Measurements from ENCODE around the gene CITED4. TPM values are rescaled to one million over a fixed set of nuclear protein-coding genes. Genes with fewer than 3 reads are reported as not detected.
A peak's percentile ranks its signal among the peaks of the same experiment; 100 is the strongest.

Gene CITED4
- total RNA-seq, 1 donor from 2014 or later, result 5.6 TPM

DNA sequence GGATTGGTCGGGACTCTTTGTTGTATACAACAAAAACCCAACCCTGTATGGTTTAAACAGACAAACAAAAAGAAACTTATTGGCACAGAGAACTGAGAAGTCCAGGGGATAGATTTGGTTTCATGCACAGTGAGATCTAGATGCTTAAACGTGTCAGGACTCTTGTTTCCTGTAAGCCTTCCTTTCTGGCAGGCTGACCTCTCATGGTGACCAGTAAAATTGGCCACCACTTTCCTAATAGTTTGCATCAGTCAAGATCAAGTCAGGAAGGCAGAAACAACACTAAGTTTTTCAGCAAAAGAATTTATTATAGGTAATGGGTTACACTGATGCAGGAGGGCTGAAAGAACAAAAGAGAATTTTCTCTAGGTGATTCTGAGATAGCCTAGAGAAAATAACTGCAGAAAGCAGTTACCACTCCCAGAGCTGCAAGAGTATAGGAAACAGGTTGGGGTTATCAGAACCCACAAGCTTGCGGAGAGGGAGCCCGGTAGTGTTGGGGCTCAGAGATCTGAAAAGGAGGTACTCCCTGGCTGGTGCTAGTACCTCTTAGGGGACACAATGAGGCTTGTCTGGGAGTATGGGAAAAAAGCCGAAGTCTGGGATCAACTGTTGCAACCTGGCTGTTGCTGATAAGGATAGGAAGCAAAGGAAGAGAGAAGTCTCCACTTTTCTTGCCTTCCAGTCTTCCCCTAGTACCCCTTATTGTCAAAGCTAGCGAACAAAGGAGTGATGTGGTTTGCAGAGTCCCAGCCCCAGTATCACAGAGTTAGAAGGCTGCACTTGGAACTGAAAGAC is 21.4 kb downstream of the CITED4 start:
- no peak for ATAC-seq
- DNase-seq (ENCODE audit: low spot score), result no peak
- intact Hi-C loops (cut with DNase I), result no loop called here

- no peak for DNase-seq (ENCODE audit: low spot score)
- no peak for ATAC-seq
- intact Hi-C loops (cut with DNase I), result no loop called here
These were observed 22.2 kb downstream of the CITED4 start for GRCh38 chr1:40839943-40840335.

DNA sequence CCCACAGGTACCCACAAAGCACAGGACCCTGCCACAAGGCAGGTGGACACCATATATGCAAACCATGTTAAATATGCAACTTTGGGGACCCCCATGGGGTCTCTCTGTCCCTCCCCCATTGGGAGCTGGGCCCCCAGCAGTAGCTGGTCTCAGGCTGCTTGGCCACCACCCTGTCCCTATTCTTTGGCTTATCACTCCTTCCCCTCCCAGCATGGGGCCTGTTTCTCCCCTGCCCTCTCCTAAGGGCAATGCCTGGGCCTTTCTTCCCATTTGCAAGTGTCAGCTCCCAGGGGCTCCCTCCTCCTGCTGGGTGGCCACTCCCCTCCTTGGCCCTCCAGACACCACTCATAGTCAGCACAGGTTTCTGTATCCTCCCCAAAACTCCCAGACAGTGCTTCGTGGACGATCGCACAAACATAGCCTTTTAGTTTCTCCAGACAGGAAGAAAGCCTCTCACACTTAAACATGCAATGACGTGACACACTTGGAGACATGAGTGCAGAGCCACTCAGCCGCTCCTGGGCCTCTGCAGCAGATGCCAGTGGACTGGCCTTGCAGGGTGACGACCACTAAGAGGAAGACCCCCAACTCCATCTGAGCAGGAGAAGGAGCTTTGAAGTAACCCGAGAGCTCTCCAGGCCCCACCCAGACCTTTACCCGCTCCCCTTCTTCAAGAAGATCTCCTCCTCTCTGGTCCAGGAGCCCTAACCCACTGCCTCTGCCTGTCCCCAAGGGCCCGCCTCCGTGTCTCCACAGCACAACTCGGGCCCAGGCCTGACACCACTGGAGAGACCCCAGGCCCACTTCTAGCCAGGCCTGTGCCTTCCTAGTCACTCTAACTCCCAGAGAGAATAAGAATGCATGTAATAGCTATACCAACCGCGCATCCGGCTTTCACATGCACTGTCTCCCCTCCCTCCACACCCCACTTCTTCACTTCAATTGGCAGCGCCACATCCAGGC is 22.9 kb downstream of the CITED4 start:
- no peak for DNase-seq (ENCODE audit: low spot score)

GRCh38 chr1:40838045-40838979 is 23.9 kb downstream of the CITED4 start:
- DNase-seq (ENCODE audit: low spot score), result no peak
- ATAC-seq, result peak; percentile 31
- intact Hi-C loops (cut with DNase I), result no loop called here

More for the DNA sequence above, 22.9 kb downstream of the CITED4 start:
- intact Hi-C loops (cut with DNase I), result no loop called here
- no peak for ATAC-seq

DNA sequence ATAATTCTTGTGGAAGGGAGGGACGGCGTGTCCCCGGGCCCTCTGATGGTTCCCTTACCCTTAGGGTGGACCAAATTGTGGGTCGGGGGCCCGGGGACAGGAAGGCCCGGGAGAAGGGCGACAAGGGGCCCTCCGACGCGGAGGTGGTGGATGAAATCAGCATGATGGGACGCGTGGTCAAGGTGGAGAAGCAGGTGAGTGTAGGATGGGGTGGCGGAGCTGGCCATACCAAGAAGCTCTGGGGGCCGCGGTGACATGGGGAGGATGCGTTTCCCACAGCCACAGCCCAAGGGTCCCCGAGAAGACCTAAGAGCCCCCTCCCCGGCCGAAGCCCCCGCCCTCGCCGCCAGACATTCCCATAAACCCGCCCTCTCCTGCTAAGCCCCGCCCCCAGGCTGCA is 24.6 kb downstream of the CITED4 start:
- ATAC-seq (no peak), DNase-seq (ENCODE audit: low spot score) (no peak)
- intact Hi-C loops (cut with DNase I), result no loop called here

DNA sequence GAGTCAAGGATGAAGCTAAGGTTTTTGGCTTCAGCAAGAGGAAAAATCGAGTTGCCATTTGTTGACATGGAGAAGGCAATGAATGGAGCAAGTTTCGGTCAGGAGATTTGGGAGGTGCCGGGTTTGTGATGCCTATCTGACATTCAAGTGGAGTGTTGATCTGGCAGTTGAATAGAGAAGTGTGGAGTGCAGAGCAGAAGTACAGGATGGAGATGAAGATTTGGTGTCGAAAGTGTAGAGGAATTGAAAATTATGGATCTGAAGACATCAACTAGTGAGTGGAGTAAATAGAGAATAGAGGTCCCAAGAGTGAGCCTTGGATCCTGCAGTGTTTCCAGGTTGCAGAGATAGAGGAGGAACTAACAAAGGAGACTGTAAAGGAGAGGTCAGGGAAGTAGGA is 25.9 kb downstream of the CITED4 start:
- intact Hi-C loops (cut with DNase I), result no loop called here
- DNase-seq (ENCODE audit: low spot score) (no peak), ATAC-seq (no peak)

GRCh38 chr1:40834968-40835545 is 27.1 kb downstream of the CITED4 start:
- intact Hi-C loops (cut with DNase I), result no loop called here
- no peak for ATAC-seq
- DNase-seq (ENCODE audit: low spot score), result no peak

DNA sequence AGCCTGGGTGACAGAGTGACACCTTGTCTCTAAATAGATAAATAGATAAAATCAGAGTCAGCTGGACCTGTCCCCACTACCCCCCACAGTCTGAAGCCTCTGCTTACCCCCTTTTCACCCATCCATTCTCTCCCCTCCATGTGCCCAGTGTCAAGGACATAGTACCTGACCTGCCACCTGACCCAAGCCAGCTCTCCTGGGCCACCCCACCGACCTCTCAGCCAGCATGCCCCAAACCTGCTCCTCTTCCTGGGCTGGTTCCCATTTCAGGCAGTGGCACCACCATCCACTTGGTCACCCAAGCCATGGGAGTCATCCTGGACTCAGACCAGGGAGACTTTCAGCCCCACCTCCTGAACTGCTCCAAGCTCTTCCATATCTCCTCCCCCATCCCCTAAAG is 28.2 kb downstream of the CITED4 start:
- no peak for DNase-seq (ENCODE audit: low spot score)
- intact Hi-C loops (cut with DNase I), result no loop called here
- ATAC-seq, result no peak

DNA sequence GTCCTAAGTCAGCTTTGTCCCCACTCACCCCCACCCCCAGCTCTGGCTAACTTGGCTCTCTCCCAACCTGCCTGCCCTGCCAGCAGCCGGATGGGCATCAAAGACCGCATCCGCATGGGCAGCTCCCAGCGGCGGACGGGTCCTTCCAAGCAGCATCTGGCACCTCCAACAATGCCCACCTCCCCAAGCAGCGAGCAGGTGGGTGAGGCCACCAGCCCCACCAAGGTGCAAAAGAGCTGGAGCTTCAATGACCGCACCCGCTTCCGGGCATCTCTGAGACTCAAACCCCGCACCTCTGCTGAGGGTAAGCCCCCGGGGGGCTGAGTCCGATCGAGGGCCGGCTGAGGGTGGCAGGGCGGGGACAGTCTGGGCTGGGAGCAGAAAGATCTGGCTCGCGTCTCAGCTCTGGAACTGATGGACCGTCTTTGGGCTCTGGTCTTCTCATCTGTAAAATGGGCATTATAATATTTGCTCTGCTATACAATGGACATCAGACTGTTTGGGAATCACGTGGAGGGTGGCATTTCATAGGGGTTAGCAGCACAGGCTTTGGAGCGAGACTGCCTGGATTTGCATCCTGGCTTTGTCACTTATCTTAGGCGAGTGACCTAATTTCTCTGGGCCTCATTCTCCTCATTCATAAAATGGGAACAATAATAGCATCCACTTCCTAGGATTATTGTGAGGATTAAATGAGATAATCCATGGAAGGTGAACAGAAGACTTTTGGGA is 31.0 kb downstream of the CITED4 start:
- ATAC-seq (no peak), DNase-seq (ENCODE audit: low spot score) (no peak)
- intact Hi-C loops (cut with DNase I), result no loop called here

DNA sequence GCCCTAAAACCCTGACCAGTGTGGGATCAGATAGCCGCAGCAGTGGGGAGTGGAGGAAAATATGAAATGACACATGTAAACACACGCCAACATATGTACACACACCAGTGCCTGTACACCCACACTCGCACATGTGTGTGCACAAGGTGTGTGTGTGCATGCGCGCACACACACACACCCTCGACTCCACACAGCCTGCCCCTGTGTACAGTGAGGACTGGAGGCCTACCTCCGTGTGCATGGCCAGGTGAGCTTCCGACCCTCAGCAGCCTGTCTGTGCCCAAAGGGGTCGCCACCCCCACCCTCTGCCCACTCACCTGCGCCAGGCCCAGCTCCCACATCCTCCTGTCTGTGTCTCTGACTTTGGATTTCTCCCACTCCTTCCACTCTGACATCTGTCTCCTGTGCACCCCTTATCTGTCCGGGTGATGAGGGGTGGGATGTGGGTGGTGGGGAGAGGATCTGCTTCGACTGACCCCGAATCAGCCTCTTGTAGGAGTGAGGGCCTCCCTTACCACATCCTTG is 31.7 kb downstream of the CITED4 start:
- DNase-seq (ENCODE audit: low spot score), result no peak
- ATAC-seq, result no peak
- intact Hi-C loops (cut with DNase I), result no loop called here

DNA sequence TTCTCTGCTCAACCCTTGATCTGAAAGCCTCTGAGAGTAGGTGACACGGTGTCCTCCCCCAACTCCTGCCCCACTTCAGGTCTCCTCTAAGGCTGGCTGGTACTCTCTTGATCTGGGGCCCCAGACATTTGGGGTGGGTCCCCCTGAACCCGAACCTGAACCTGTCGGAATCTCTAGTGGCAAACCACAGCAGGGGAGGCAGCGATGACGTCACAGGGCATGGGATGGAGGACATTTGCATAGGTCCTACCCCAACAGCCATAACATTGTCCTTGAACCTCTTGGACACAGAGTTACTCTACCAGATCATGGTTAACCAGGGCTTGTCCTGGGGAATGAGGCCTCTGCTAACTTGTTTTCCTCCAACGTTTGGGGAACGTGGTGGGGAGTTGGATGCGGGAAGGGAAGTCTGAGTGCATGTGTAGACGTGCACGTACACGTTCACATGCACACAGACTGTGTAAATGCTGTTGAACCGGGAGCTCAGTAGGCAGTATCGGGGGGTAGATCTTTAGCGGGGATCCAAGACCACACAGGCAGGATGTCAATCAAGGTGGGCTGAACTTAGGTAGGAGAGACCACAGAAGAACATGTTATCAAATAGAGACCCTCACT is 32.4 kb downstream of the CITED4 start:
- DNase-seq (ENCODE audit: low spot score), result no peak
- intact Hi-C loops (cut with DNase I), result no loop called here
- ATAC-seq, result no peak

DNA sequence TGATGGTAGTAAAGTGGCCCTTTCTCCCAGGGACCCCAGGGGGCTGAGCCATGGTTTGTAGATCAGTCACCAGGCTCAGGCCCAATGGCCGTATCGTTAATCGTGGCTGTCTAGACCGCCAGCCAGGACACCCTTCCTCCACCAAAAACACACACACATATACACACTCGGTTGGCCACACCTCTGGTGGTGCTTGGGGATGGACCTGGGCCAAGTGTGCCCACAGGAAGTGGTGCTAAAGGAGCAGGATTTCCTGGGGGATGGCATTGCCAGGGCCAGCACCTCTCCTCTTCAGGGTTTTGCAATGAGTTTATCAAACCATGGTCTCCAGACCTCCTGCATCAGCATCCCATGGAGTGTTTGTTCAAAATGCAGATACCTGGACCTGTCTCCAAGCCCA is 36.2 kb downstream of the CITED4 start:
- intact Hi-C loops (cut with DNase I), result no loop called here
- no peak for ATAC-seq
- no peak for DNase-seq (ENCODE audit: low spot score)

DNA sequence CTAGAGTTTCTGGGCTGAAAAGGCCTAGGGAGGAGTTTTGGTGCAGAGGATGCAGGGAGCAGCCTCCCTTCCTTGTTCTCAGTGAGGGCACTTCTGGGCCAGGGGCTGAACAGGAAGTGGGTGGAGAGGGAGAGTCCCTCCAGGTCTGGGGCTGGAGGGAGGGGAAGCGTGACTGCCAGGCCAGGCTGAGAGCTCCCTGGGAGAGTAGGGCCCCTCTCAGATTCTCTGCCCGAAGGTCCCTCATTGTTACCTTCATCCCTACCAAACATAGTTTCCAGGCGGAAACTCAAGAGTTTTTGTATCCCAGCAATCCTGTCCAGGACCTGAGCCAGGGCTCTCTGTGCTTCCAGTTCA is 36.8 kb downstream of the CITED4 start:
- DNase-seq (ENCODE audit: low spot score) (no peak), ATAC-seq (no peak)
- intact Hi-C loops (cut with DNase I), result no loop called here

- DNase-seq (ENCODE audit: low spot score), result no peak
- ATAC-seq, result no peak
- intact Hi-C loops (cut with DNase I), result no loop called here
These were observed 37.4 kb downstream of the CITED4 start for GRCh38 chr1:40824591-40825434.

DNA sequence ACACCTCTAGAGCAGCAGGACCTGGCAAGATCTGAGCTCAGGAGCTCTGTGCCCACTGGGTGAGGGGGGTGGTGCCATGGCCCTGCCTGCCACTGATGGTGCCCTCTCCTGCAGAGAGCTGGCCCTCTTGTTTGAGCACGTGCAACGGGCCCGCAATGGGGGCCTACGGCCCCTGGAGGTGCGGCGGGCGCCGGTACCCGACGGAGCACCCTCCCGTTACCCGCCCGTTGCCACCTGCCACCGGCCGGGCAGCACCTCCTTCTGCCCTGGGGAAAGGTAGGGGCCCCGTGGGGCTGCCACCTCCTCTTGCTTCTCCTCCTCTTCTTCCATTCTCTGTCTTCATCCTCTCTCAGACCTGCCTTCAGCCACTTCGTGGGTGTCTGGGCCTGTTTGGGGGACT is 38.2 kb downstream of the CITED4 start:
- ATAC-seq (no peak), DNase-seq (ENCODE audit: low spot score) (no peak)
- intact Hi-C loops (cut with DNase I), result no loop called here

- intact Hi-C loops (cut with DNase I), result no loop called here
- no peak for ATAC-seq
- no peak for DNase-seq (ENCODE audit: low spot score)
These were observed 38.8 kb downstream of the CITED4 start for GRCh38 chr1:40823345-40823744.

DNA sequence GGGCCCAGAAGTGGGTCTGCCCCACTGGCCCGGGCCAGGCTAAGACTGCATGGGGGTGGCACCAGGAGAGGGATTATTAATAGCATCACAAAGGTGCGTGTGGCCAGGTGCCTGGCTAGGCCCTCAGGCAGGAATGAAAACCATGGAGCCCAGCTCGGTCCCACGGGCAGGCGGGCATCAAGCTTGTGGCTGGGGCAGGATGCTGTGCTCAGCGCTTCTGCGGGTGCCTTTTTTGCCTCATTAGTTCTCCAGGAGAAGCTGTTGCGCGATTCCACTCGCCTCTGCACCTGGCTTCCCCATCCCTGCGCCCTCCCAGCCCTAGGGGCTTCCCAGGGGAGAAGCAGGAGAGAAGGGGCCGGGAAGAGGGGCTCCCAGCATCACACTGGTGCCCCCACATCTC is 39.3 kb downstream of the CITED4 start:
- no peak for DNase-seq (ENCODE audit: low spot score)
- no peak for ATAC-seq
- intact Hi-C loops (cut with DNase I), result no loop called here

All from sciatic nerve (tissue), 2 donors.